IPS-15b (cell line): ENCODE results near the gene PPT2.

ENCODE experiments used
- H3K27me3 ChIP-seq: one replicate; pipeline ENCODE4 v1.6.1; 2013; ENCODE audit warnings: low read length; ENCODE audit not compliant: control insufficient read depth, insufficient read depth
- H3K36me3 ChIP-seq: one replicate; pipeline ENCODE4 v1.6.1; 2013; ENCODE audit warnings: low read length; ENCODE audit not compliant: control insufficient read depth, insufficient read depth
- H3K4me1 ChIP-seq: one replicate; pipeline ENCODE4 v1.6.1; 2013; ENCODE audit warnings: mild to moderate bottlenecking, low read length; ENCODE audit not compliant: control insufficient read depth, insufficient read depth
- H3K4me3 ChIP-seq: one replicate; pipeline ENCODE4 v1.5.1; 2013; ENCODE audit warnings: low read depth, low read length
- H3K9ac ChIP-seq: one replicate; pipeline ENCODE4 v1.6.1; 2013; ENCODE audit warnings: low read depth, mild to moderate bottlenecking, low read length
- H3K9me3 ChIP-seq: one replicate; pipeline ENCODE4 v1.6.1; 2013; ENCODE audit warnings: mild to moderate bottlenecking, low read length; ENCODE audit not compliant: control insufficient read depth, insufficient read depth

The PPT2 gene

DNA sequence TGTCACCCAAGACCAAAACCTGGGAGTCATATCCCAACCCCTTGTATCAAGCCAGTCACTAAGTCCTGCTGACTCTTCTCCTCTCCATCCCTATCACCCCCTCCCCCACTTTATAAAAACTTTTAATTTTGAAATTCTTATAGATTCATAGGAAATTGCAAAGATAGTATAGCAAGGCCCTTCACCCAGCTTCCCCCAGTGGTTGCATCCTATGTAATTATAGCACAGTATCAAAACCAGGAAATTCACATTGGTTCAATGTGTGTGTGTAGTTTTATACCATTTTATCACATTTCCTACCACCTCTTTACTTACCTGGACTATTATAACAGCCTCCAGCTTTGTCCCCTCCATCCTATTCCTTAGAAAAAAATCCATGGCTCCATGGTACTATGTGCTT lies 4.1 kb downstream of the PPT2 start:
- Histone ChIP-seq H3K9me3 (no peaks in the 10 kb centered on the region), H3K36me3 (peaks cover 12% of the 10 kb centered on the region), H3K4me3 (no peak overlapping the region), H3K9ac (no peak overlapping the region), H3K4me1 (peaks cover 3% of the 10 kb centered on the region), H3K27me3 (peaks cover 2% of the 10 kb centered on the region)

GRCh38 chr6:32163559-32164258 lies 9.8 kb downstream of the PPT2 start:
- no peak overlapping the region for H3K4me3 ChIP-seq
- H3K4me1 ChIP-seq: peaks cover 7% of the 10 kb centered on the region
- peaks cover 4% of the 10 kb centered on the region for H3K36me3 ChIP-seq
- no peaks in the 10 kb centered on the region for H3K9me3 ChIP-seq
- H3K9ac ChIP-seq: no peak overlapping the region
- H3K27me3 ChIP-seq: no peaks in the 10 kb centered on the region

- H3K27me3 ChIP-seq: no peaks in the 10 kb centered on the region
- H3K4me3 ChIP-seq: no peak within 1 kb of the TSS
- H3K9me3 ChIP-seq: no peaks in the 10 kb centered on the region
- H3K9ac ChIP-seq: no peak within 1 kb of the TSS
- peaks cover 7% of the 10 kb centered on the region for H3K36me3 ChIP-seq
- peaks cover 7% of the 10 kb centered on the region for H3K4me1 ChIP-seq
Observed at GRCh38 chr6:32164295-32164694, 10.4 kb downstream of the PPT2 start, which contains the start of gene EGFL8. Gene EGFL8, plus strand, starts transcription at chr6:32164595. Its CDS starts 1,571 bp downstream, at chr6:32166166.

GRCh38 chr6:32166411-32167061 lies 12.6 kb downstream of the PPT2 start:
- no peaks in the 10 kb centered on the region for H3K9me3 ChIP-seq
- H3K9ac ChIP-seq: peak overlapping the region; percentile 60
- peaks cover 23% of the 10 kb centered on the region for H3K36me3 ChIP-seq

DNA sequence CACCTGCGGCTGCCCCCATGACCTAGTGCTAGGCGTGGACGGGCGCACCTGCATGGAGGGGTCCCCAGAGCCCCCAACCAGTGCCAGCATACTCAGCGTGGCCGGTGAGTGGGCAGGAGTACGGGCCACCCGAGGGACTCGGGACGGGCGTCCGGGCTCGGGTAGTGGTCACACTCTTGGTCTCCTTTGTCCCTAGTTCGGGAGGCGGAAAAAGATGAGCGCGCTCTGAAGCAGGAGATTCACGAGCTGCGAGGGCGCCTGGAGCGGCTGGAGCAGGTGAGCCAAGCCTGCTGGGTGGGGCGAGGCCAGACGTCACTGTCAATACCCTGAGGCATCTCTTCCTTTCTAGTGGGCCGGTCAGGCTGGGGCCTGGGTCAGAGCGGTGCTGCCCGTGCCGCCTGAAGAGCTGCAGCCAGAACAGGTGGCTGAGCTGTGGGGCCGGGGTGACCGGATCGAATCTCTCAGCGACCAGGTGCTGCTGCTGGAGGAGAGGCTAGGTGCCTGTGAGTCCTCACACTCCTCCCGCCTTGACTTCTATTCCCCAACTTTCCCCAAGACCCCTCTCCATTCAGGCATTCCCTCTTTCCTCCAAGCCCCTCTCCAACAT lies 13.3 kb downstream of the PPT2 start:
- Histone ChIP-seq H3K27me3 (no peaks in the 10 kb centered on the region), H3K36me3 (peaks cover 21% of the 10 kb centered on the region), H3K9ac (peak overlapping the region; percentile 60), H3K4me1 (peaks cover 7% of the 10 kb centered on the region), H3K4me3 (peak overlapping the region; percentile 37), H3K9me3 (no peaks in the 10 kb centered on the region)

More at GRCh38 chr6:32166411-32167061, 12.6 kb downstream of the PPT2 start:
- peaks cover 7% of the 10 kb centered on the region for H3K4me1 ChIP-seq
- no peaks in the 10 kb centered on the region for H3K27me3 ChIP-seq
- peak overlapping the region; percentile 37 for H3K4me3 ChIP-seq

- Histone ChIP-seq H3K9me3 (no peaks in the 10 kb centered on the region), H3K9ac (no peak overlapping the region), H3K27me3 (no peaks in the 10 kb centered on the region), H3K4me3 (no peak overlapping the region), H3K4me1 (peaks cover 7% of the 10 kb centered on the region), H3K36me3 (peaks cover 21% of the 10 kb centered on the region)
Observed at GRCh38 chr6:32167761-32168262, 13.9 kb downstream of the PPT2 start.

DNA sequence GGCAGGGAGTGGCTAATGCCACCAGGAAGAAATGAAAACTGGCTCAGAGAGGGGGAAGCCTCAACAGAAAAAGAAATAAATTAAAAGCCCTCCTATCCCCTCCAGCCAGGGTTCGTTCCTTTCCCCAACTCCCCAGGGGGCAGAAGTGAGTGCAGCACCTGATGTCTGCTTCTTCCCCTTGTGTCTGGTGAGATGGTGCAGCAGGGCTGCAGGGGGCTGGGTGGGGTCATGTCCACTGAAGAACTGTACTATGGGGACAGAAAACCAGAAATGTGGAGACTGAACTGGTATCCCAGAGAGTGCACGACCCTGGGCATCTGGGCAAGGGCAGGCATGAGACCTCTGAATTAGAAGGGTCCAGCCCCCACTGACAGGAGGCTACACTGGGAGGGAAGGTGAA lies 14.4 kb downstream of the PPT2 start:
- H3K9ac ChIP-seq: no peak overlapping the region
- H3K4me1 ChIP-seq: peaks cover 9% of the 10 kb centered on the region
- H3K36me3 ChIP-seq: peaks cover 21% of the 10 kb centered on the region
- H3K27me3 ChIP-seq: no peaks in the 10 kb centered on the region
- no peak overlapping the region for H3K4me3 ChIP-seq
- no peaks in the 10 kb centered on the region for H3K9me3 ChIP-seq

DNA sequence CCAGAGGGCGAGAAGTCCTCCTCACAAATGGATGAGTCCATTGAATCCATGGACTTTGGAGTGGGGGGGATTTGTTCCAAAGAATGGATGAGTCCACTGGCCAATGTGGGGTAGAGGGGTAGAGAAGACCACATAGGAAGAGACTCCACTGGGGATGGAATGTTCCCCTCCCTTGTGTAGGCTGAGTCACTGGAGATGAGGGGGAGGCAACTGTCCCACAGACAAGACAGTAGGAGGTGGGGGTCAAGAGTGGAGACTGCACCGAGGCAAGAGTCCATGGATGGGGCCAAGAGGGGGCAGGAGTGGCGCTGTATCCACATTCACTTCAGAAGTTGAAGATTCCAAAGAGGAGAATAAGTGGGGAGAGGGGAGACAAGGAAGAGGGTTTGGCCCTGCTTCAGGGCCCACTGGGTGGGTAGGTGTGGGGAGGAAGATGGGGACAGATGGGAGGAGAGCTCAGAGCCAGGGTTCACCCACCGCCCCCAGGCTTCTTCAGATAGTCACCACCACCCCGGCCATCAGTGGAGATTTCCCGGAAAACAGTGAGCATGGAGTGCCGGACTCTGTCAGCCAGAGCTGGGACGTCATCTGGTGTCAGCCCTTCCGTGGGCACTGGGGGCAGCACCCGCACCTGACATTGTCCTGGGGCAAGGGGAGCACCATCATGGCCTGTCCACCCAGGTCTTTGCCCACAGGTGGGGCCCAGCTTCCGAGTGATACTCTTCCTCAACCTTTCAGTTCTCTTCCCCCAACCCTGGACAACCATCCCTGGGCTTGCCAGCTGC lies 15.1 kb downstream of the PPT2 start:
- H3K9me3 ChIP-seq: no peaks in the 10 kb centered on the region
- H3K9ac ChIP-seq: no peak overlapping the region
- H3K4me3 ChIP-seq: no peak overlapping the region
- peaks cover 12% of the 10 kb centered on the region for H3K4me1 ChIP-seq
- no peaks in the 10 kb centered on the region for H3K27me3 ChIP-seq
- peaks cover 21% of the 10 kb centered on the region for H3K36me3 ChIP-seq

DNA sequence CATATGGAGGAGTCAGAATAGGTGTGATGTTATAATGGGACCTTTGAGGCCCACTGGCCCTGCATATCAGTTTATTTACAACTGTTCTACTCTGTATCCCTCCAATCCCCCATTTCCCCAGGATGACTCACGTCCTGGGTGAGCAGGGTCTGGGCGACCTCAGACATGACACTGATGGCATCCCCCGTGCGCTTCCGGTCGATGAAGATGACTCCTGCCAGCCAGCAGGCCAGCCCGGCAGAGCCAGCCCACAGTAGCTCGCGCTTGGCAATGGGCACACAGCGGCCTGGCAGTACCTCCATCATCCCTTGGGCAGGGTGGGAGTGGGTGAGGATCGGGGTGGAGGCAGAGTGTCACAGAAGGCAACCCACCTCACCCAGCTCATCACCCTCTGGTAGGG lies 16.4 kb downstream of the PPT2 start:
- Histone ChIP-seq H3K9ac (no peak overlapping the region), H3K36me3 (peaks cover 21% of the 10 kb centered on the region), H3K4me3 (no peak overlapping the region), H3K9me3 (no peaks in the 10 kb centered on the region), H3K27me3 (no peaks in the 10 kb centered on the region), H3K4me1 (peaks cover 12% of the 10 kb centered on the region)

- Histone ChIP-seq H3K4me3 (no peak overlapping the region), H3K27me3 (no peaks in the 10 kb centered on the region), H3K4me1 (peaks cover 9% of the 10 kb centered on the region), H3K9me3 (no peaks in the 10 kb centered on the region), H3K36me3 (peaks cover 21% of the 10 kb centered on the region), H3K9ac (no peak overlapping the region)
Observed at GRCh38 chr6:32171234-32171633, 17.3 kb downstream of the PPT2 start.

DNA sequence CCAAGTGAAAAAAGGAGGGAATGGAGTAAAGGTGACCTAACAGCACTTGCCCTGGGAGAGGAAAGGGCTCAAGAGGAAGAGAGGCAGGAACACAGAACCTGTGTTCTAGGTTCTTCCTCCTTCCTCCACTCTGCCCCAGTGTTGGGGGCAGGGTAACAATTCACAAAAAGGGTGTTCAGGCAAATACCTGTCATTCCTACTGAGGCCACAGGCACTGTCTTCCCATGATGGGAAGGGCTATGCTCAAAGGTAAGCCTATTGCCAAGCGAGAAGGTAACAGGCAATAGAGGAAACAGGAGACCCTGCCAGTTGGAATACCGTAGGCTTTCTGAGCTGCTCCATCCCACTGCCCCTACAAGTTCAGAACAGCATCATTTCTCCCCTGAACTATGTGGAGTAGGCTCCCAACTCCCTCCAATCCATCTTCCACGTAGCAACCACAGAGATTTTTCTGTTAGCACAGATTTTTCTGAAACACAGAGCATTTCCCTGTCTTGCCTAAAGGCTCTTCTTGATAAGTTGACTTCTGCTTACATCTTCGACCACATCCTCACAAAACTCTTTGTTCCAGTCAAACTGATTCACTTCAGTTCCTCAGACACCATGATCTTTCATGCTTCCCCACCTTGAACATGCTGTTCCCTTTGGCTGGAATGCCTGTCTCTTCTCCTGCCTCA lies 19.2 kb downstream of the PPT2 start:
- Histone ChIP-seq H3K4me3 (no peak overlapping the region), H3K27me3 (no peaks in the 10 kb centered on the region), H3K4me1 (peaks cover 5% of the 10 kb centered on the region), H3K9me3 (no peaks in the 10 kb centered on the region), H3K36me3 (peaks cover 21% of the 10 kb centered on the region), H3K9ac (no peak overlapping the region)
